M059J (cell line): ENCODE data around the gene CCS. TPM values are rescaled to one million over a fixed set of nuclear protein-coding genes. Genes with fewer than 3 reads are reported as not detected.

ENCODE experiments used
- total RNA-seq: library from RNA; depleted of rRNA; stranded (reverse); fragments of >200 nt; shearing (Covaris generic); gene quantifications from 2 replicates; pipeline ENCODE4 v1.2.3, GENCODE V29; 2014; rRNA removed

CCS gene
- total RNA-seq, 1 experiment from 2014 or later = 19.4 TPM

Other genes with a start within 250 kb of the CCS start
- gene BRMS1, start 248.1 kb upstream of the CCS start, total RNA-seq = 80.9 and 93.6 TPM in 2 replicates
- 33.0 and 40.3 TPM in 2 replicates for gene B4GAT1, start 245.6 kb upstream of the CCS start, total RNA-seq
- gene SLC29A2, start 221.4 kb upstream of the CCS start, total RNA-seq = 1.6 and 6.1 TPM in 2 replicates
- gene NPAS4, start 172.2 kb upstream of the CCS start, total RNA-seq = not detected in 2 replicates
- gene MRPL11, start 154.3 kb upstream of the CCS start, total RNA-seq = 57.9 and 80.2 TPM in 2 replicates
- 8.7 and 11.9 TPM in 2 replicates for gene PELI3, start 126.3 kb upstream of the CCS start, total RNA-seq
- 60.3 and 106 TPM in 2 replicates for gene DPP3, start 112.8 kb upstream of the CCS start, total RNA-seq
- gene BBS1, start 82.5 kb upstream of the CCS start, total RNA-seq = 24.6 and 34.3 TPM in 2 replicates
- gene ZDHHC24, start 47.1 kb upstream of the CCS start, total RNA-seq = 28.2 and 36.2 TPM in 2 replicates
- not detected in 2 replicates for gene ACTN3, start 46.3 kb upstream of the CCS start, total RNA-seq
- gene CTSF, start 24.6 kb upstream of the CCS start, total RNA-seq = 22.9 and 28.4 TPM in 2 replicates
- 0.17 TPM in 1 of 2 replicates, not detected in the other for gene CCDC87, start 122 bp upstream of the CCS start, total RNA-seq
- gene RBM14, start 23.4 kb downstream of the CCS start, total RNA-seq = 29.6 and 53.4 TPM in 2 replicates
- 93.6 and 126 TPM in 2 replicates for gene RBM4, start 45.5 kb downstream of the CCS start, total RNA-seq
- gene RBM4B, start 84.7 kb downstream of the CCS start, total RNA-seq = 25.7 and 27.3 TPM in 2 replicates
- 2.1 and 11.4 TPM in 2 replicates for gene SPTBN2, start 136.0 kb downstream of the CCS start, total RNA-seq